Measurements from ENCODE around the gene HLTF. TPM values are rescaled to one million over a fixed set of nuclear protein-coding genes. Genes with fewer than 3 reads are reported as not detected.
"Not testable (repeated sequence)": the region's sequence is repeated elsewhere in the genome, so short reads cannot be mapped to it uniquely, and the experiment has no call there.

Gene HLTF
- 34.1 and 56.9 TPM in 2 replicates for total RNA-seq

GRCh38 chr3:149086232-149086988 is at the start of gene HLTF:
TSS of gene HLTF (minus strand) at chr3:149086533. CDS start at chr3:149086336, 197 bp downstream.
- DNase-seq (ENCODE audit: low read depth, low spot score): peak; percentile 92

- no peak for DNase-seq (ENCODE audit: low read depth, low spot score)
Observed at GRCh38 chr3:149134575-149134974, 48.2 kb upstream of the HLTF start.

- DNase-seq (ENCODE audit: low read depth, low spot score): no peak
Observed at GRCh38 chr3:149131589-149131988, 45.3 kb upstream of the HLTF start.

- peak; percentile 68 for DNase-seq (ENCODE audit: low read depth, low spot score)
Observed at GRCh38 chr3:149129326-149130205, 43.2 kb upstream of the HLTF start, which contains the start of gene HPS3. TSS of gene HPS3 (plus strand) at chr3:149129638. CDS start at chr3:149129724, 86 bp downstream.

- DNase-seq (ENCODE audit: low read depth, low spot score): no peak
Observed at GRCh38 chr3:149128821-149129220, 42.5 kb upstream of the HLTF start.

GRCh38 chr3:149122721-149123578 is 36.6 kb upstream of the HLTF start:
- no peak for DNase-seq (ENCODE audit: low read depth, low spot score)

- DNase-seq (ENCODE audit: low read depth, low spot score): peak; percentile 43
Observed at GRCh38 chr3:149120051-149120972, 34.0 kb upstream of the HLTF start.

GRCh38 chr3:149119466-149119865 is 33.1 kb upstream of the HLTF start:
- DNase-seq (ENCODE audit: low read depth, low spot score): no peak

- no peak for DNase-seq (ENCODE audit: low read depth, low spot score)
Observed at GRCh38 chr3:149118724-149119123, 32.4 kb upstream of the HLTF start.

- no peak for DNase-seq (ENCODE audit: low read depth, low spot score)
Observed at GRCh38 chr3:149115114-149115513, 28.8 kb upstream of the HLTF start.

- no peak for DNase-seq (ENCODE audit: low read depth, low spot score)
Observed at GRCh38 chr3:149114458-149114857, 28.1 kb upstream of the HLTF start.

- DNase-seq (ENCODE audit: low read depth, low spot score): no peak
Observed at GRCh38 chr3:149104484-149104883, 18.2 kb upstream of the HLTF start.

GRCh38 chr3:149101641-149102040 is 15.3 kb upstream of the HLTF start:
- no peak for DNase-seq (ENCODE audit: low read depth, low spot score)

GRCh38 chr3:149101154-149101553 is 14.8 kb upstream of the HLTF start:
- DNase-seq (ENCODE audit: low read depth, low spot score): no peak

GRCh38 chr3:149097987-149098386 is 11.7 kb upstream of the HLTF start:
- not testable (repeated sequence) for DNase-seq (ENCODE audit: low read depth, low spot score)

GRCh38 chr3:149095487-149095886 is 9.2 kb upstream of the HLTF start:
- no peak for DNase-seq (ENCODE audit: low read depth, low spot score)

GRCh38 chr3:149091983-149092382 is 5.7 kb upstream of the HLTF start:
- no peak for DNase-seq (ENCODE audit: low read depth, low spot score)

- DNase-seq (ENCODE audit: low read depth, low spot score): no peak
Observed at GRCh38 chr3:149090907-149091306, 4.6 kb upstream of the HLTF start.

- no peak for DNase-seq (ENCODE audit: low read depth, low spot score)
Observed at GRCh38 chr3:149090461-149090860, 4.1 kb upstream of the HLTF start.

- no peak for DNase-seq (ENCODE audit: low read depth, low spot score)
Observed at GRCh38 chr3:149089395-149089794, 3.1 kb upstream of the HLTF start.
